Liver (tissue), 9 donors: ENCODE measurements around the gene CREBZF. TPM values are rescaled to one million over a fixed set of nuclear protein-coding genes. Genes with fewer than 3 reads are reported as not detected.

ENCODE experiments used
- DNase-seq: peaks from one replicate; pipeline ENCODE4 v3.0.0-alpha.2; 2017; ENCODE audit warnings: low spot score
- H3K27ac ChIP-seq, 2 donors: one replicate each; pipeline ENCODE4 v1.7.0; 2013; ENCODE audit warnings: inconsistent platforms in 2 of 2, low read length in 2 of 2, control low read depth in 1 of 2, low read depth in 1 of 2, mild to moderate bottlenecking in 1 of 2
- H3K27me3 ChIP-seq, 4 donors: one replicate each; pipeline versions ENCODE4 v1.6.1 to v1.7.0; 2013; ENCODE audit warnings: low read length in 3 of 4, inconsistent platforms in 1 of 4, mild to moderate bottlenecking in 1 of 4, moderate library complexity in 1 of 4; ENCODE audit not compliant: control insufficient read depth in 4 of 4, insufficient read depth in 4 of 4
- H3K36me3 ChIP-seq, 4 donors: one replicate each; pipeline versions ENCODE4 v1.6.1 to v1.7.0; 2013; ENCODE audit warnings: low read length in 3 of 4, mild to moderate bottlenecking in 3 of 4, low read depth in 1 of 4, moderate library complexity in 1 of 4; ENCODE audit not compliant: control insufficient read depth in 4 of 4, insufficient read depth in 3 of 4
- H3K4me1 ChIP-seq, 4 donors: one replicate each; pipeline versions ENCODE4 v1.6.1 to v1.7.0; 2013; ENCODE audit warnings: low read length in 3 of 4, mild to moderate bottlenecking in 3 of 4, moderate library complexity in 1 of 4; ENCODE audit not compliant: control insufficient read depth in 4 of 4, insufficient read depth in 4 of 4
- H3K4me3 ChIP-seq, 3 donors: one replicate each; pipeline versions ENCODE4 v1.6.1 to v1.7.0; 2013; ENCODE audit warnings: low read length in 3 of 3, control low read depth in 1 of 3, low read depth in 1 of 3, mild to moderate bottlenecking in 1 of 3
- H3K9ac ChIP-seq, 2 donors: one replicate each; pipeline ENCODE4 v1.7.0; 2013; ENCODE audit warnings: low read length in 2 of 2, mild to moderate bottlenecking in 2 of 2, moderate library complexity in 2 of 2, control low read depth in 1 of 2, low read depth in 1 of 2
- H3K9me3 ChIP-seq, 4 donors: one replicate each; pipeline versions ENCODE4 v1.6.1 to v1.7.0; 2013; ENCODE audit warnings: low read length in 3 of 4; ENCODE audit not compliant: control insufficient read depth in 4 of 4
- ATF3 ChIP-seq: IDR thresholded peaks from 2 replicates; pipeline ENCODE4 v1.6.1; 2016; ENCODE audit warnings: antibody characterized with exemption
- CTCF ChIP-seq: fragments of 150-350 bp; IDR thresholded peaks from 2 replicates; pipeline ENCODE4 v1.5.1; 2017; ENCODE audit warnings: improper control_type of control experiment, low read depth, low read length; ENCODE audit not compliant: missing input control
- EGR1 ChIP-seq, 2 donors: IDR thresholded peaks; 2 replicates each; pipeline ENCODE4 v1.6.1; 2016 to 2018; ENCODE audit warnings: antibody characterized with exemption in 2 of 2, low read depth in 2 of 2
- FOXA1 ChIP-seq: IDR thresholded peaks from 2 replicates; pipeline ENCODE4 v1.6.1; 2016; ENCODE audit warnings: antibody characterized with exemption
- FOXA2 ChIP-seq: IDR thresholded peaks from 2 replicates; pipeline ENCODE4 v1.6.1; 2016; ENCODE audit warnings: antibody characterized with exemption
- GABPA ChIP-seq, 2 donors: IDR thresholded peaks in 1 of 2; conservative IDR thresholded peaks in 1 of 2; 2 replicates each; pipeline ENCODE4 v1.6.1; 2016; ENCODE audit warnings: antibody characterized with exemption in 2 of 2, mild to moderate bottlenecking in 1 of 2, moderate library complexity in 1 of 2
- HNF4A ChIP-seq, 2 donors: conservative IDR thresholded peaks; 2 replicates each; pipeline ENCODE4 v1.6.1; 2016; ENCODE audit warnings: antibody characterized with exemption in 2 of 2, mild to moderate bottlenecking in 2 of 2
- HNF4G ChIP-seq: IDR thresholded peaks from 2 replicates; pipeline ENCODE4 v1.6.1; 2016; ENCODE audit warnings: antibody characterized with exemption
- JUND ChIP-seq, 2 donors: IDR thresholded peaks; 2 replicates each; pipeline ENCODE4 v1.6.1; 2016; ENCODE audit warnings: antibody characterized with exemption in 2 of 2
- NR2F2 ChIP-seq: IDR thresholded peaks from 2 replicates; pipeline ENCODE4 v1.6.1; 2016; ENCODE audit warnings: antibody characterized with exemption
- RAD21 ChIP-seq, 2 donors: IDR thresholded peaks; 2 replicates each; pipeline ENCODE4 v1.6.1; 2016; ENCODE audit warnings: antibody characterized with exemption in 2 of 2, mild to moderate bottlenecking in 2 of 2
- SP1 ChIP-seq: IDR thresholded peaks from 2 replicates; pipeline ENCODE4 v1.6.1; 2018; ENCODE audit warnings: antibody characterized with exemption, mild to moderate bottlenecking
- TAF1 ChIP-seq: conservative IDR thresholded peaks from 2 replicates; pipeline ENCODE4 v1.6.1; 2016; ENCODE audit warnings: antibody characterized with exemption, mild to moderate bottlenecking
- ZBTB33 ChIP-seq: IDR thresholded peaks from 2 replicates; pipeline ENCODE4 v1.6.1; 2016; ENCODE audit warnings: antibody characterized with exemption
- WGBS: extraction: QIAGEN DNeasy Blood & Tissue Kit; methylation state at CpG from one replicate; pipeline ENCODE4 v1.1.7; 2013; 5-methylcytosine and 5-hydroxymethylcytosine counted together
- polyA plus RNA-seq, 2 donors: library from polyadenylated mRNA; stranded (reverse) in 1 of 2; unstranded in 1 of 2; fragments of 200-250 nt in 1 of 2; fragments of >200 nt in 1 of 2; fragmentation: Nextera tagmentation in 1 of 2; extraction: Ambion mirVana in 1 of 2; gene quantifications; one replicate each; pipeline versions ENCODE4 v1.2.1 to v1.2.3, GENCODE V29; 2013 to 2015
- total RNA-seq, 2 donors: library from RNA; depleted of rRNA; stranded (reverse); fragments of >200 nt; gene quantifications; one replicate each; pipeline ENCODE4 v1.2.3, GENCODE V29; 2014
- TF ChIP-seq, protein P1 (sequence below): IDR thresholded peaks from 2 replicates; pipeline ENCODE4 v1.6.1; 2016; ENCODE audit warnings: antibody characterized with exemption, mild to moderate bottlenecking
- TF ChIP-seq, protein P2 (sequence below): IDR thresholded peaks from 2 replicates; pipeline ENCODE4 v1.6.1; 2016; ENCODE audit warnings: antibody characterized with exemption
- donor health status: healthy.
- donor health status: healthy.
- donor health status: healthy.
- donor health status: healthy.
- donor health status: healthy.

Gene CREBZF
- total and polyA plus RNA-seq, 4 donors = 12.1 to 50.0 (median 20.2) TPM

GRCh38 chr11:85680897-85681296 lies 16.0 kb upstream of the CREBZF start:
- Histone ChIP-seq H3K27ac (no peak overlapping the region), H3K4me1 (peaks cover 0 to 3% (median 1%) of the 10 kb centered on the region in 4 donors), H3K9me3 (no peaks in the 10 kb centered on the region), H3K27me3 (no peaks in the 10 kb centered on the region), H3K4me3 (no peak overlapping the region), H3K9ac (no peak overlapping the region), H3K36me3 (no peaks in the 10 kb centered on the region)
- WGBS = 43% methylated on average over 1 of the region's 1 CpG
- no peak for TF ChIP-seq CTCF
- TF ChIP-seq SP1 = no peak
- TF ChIP-seq HNF4G = no peak
- no peak for TF ChIP-seq JUND (IDR thresholded peaks at IDR 0.05)
- no peak for TF ChIP-seq NR2F2
- no peak for TF ChIP-seq GABPA (IDR thresholded peaks at IDR 0.05 in 1 of 2, conservative IDR thresholded peaks at IDR 0.05 in 1 of 2)
- no peak for TF ChIP-seq RAD21 (IDR thresholded peaks at IDR 0.05)
- no peak for TF ChIP-seq EGR1 (IDR thresholded peaks at IDR 0.05; ENCODE audit: low read depth in 2 of 2)
- no peak for TF ChIP-seq FOXA1
- TF ChIP-seq, protein P1, sequence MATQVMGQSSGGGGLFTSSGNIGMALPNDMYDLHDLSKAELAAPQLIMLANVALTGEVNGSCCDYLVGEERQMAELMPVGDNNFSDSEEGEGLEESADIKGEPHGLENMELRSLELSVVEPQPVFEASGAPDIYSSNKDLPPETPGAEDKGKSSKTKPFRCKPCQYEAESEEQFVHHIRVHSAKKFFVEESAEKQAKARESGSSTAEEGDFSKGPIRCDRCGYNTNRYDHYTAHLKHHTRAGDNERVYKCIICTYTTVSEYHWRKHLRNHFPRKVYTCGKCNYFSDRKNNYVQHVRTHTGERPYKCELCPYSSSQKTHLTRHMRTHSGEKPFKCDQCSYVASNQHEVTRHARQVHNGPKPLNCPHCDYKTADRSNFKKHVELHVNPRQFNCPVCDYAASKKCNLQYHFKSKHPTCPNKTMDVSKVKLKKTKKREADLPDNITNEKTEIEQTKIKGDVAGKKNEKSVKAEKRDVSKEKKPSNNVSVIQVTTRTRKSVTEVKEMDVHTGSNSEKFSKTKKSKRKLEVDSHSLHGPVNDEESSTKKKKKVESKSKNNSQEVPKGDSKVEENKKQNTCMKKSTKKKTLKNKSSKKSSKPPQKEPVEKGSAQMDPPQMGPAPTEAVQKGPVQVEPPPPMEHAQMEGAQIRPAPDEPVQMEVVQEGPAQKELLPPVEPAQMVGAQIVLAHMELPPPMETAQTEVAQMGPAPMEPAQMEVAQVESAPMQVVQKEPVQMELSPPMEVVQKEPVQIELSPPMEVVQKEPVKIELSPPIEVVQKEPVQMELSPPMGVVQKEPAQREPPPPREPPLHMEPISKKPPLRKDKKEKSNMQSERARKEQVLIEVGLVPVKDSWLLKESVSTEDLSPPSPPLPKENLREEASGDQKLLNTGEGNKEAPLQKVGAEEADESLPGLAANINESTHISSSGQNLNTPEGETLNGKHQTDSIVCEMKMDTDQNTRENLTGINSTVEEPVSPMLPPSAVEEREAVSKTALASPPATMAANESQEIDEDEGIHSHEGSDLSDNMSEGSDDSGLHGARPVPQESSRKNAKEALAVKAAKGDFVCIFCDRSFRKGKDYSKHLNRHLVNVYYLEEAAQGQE = no peak
- TF ChIP-seq HNF4A (conservative IDR thresholded peaks at IDR 0.05) = no peak
- no peak for DNase-seq

- DNase-seq = no peak
- WGBS = 79% methylated on average over 4 of the region's 4 CpGs
- H3K27ac ChIP-seq = no peak overlapping the region
- TF ChIP-seq ATF3 (no peak), HNF4G (no peak), FOXA2 (no peak), SP1 (no peak), EGR1 (IDR thresholded peaks at IDR 0.05; ENCODE audit: low read depth in 2 of 2) (no peak), ZBTB33 (no peak), FOXA1 (no peak), JUND (IDR thresholded peaks at IDR 0.05) (no peak), CTCF (no peak), GABPA (IDR thresholded peaks at IDR 0.05 in 1 of 2, conservative IDR thresholded peaks at IDR 0.05 in 1 of 2) (no peak), TAF1 (no peak)
- TF ChIP-seq, protein P1 = no peak
- TF ChIP-seq, protein P2, sequence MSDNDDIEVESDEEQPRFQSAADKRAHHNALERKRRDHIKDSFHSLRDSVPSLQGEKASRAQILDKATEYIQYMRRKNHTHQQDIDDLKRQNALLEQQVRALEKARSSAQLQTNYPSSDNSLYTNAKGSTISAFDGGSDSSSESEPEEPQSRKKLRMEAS = no peak
- no peaks in the 10 kb centered on the region for H3K36me3 ChIP-seq
- H3K9me3 ChIP-seq = no peaks in the 10 kb centered on the region
- H3K4me1 ChIP-seq = peaks cover 0 to 3% (median 1%) of the 10 kb centered on the region in 4 donors
- no peak overlapping the region for H3K4me3 ChIP-seq
- no peaks in the 10 kb centered on the region for H3K27me3 ChIP-seq
- H3K9ac ChIP-seq = no peak overlapping the region
Observed at GRCh38 chr11:85679576-85679975, 14.6 kb upstream of the CREBZF start.
